Measurements from ENCODE around the gene SUDS3. TPM values are rescaled to one million over a fixed set of nuclear protein-coding genes. Genes with fewer than 3 reads are reported as not detected.

SUDS3 gene
- total RNA-seq, 1 experiment from 2014 or later: 42.8 TPM

DNA sequence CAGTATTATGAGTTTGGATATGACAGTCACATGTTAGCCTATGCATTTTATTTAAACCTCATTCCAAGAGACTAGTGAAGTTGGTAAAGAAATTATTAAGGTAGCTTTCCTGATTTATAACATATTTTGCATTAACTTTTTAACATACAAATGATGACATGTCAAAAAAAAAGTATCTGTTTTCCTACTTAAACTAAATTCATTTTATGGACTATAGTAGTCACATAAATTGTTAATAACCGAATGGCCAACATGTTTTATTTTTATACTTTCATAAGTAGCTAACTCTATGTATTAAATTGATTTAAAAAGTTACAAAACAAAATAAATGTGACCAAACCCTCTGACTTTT is 18.4 kb upstream of the SUDS3 start:
- Mint-ChIP-seq H3K9me3 (ENCODE audit: unreplicated experiment) (no peaks in the 10 kb centered on the region), H3K27me3 (ENCODE audit: insufficient read depth, unreplicated experiment) (no peaks in the 10 kb centered on the region), H3K36me3 (ENCODE audit: insufficient read depth, unreplicated experiment) (no peaks in the 10 kb centered on the region), H3K27ac (ENCODE audit: unreplicated experiment) (no peak overlapping the region), H3K4me1 (ENCODE audit: low read depth, unreplicated experiment) (peaks cover 17% of the 10 kb centered on the region), H3K4me3 (ENCODE audit: unreplicated experiment) (no peak overlapping the region)
- H3K9me3 ChIP-seq: no peaks in the 10 kb centered on the region
- H3K4me1 ChIP-seq: peaks cover 22% of the 10 kb centered on the region
- BruUV-seq (replicated peaks): no TSS peak
- POLR2A ChIA-PET: no interaction called here
- no peaks in the 10 kb centered on the region for H3K36me3 ChIP-seq (ENCODE audit: control insufficient read depth, insufficient read depth, low read length)
- intact Hi-C loops (cut with micrococcal nuclease; ENCODE audit: unreplicated experiment): no loop called here
- TF ChIP-seq, protein P1, sequence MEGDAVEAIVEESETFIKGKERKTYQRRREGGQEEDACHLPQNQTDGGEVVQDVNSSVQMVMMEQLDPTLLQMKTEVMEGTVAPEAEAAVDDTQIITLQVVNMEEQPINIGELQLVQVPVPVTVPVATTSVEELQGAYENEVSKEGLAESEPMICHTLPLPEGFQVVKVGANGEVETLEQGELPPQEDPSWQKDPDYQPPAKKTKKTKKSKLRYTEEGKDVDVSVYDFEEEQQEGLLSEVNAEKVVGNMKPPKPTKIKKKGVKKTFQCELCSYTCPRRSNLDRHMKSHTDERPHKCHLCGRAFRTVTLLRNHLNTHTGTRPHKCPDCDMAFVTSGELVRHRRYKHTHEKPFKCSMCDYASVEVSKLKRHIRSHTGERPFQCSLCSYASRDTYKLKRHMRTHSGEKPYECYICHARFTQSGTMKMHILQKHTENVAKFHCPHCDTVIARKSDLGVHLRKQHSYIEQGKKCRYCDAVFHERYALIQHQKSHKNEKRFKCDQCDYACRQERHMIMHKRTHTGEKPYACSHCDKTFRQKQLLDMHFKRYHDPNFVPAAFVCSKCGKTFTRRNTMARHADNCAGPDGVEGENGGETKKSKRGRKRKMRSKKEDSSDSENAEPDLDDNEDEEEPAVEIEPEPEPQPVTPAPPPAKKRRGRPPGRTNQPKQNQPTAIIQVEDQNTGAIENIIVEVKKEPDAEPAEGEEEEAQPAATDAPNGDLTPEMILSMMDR (IDR thresholded peaks at IDR 0.05; ENCODE audit: insufficient read depth in 1 of 2, low read depth in 1 of 2, low read length in 1 of 2, severe bottlenecking in 1 of 2, unreplicated experiment in 1 of 2): no peak
- no peaks in the 10 kb centered on the region for H3K27me3 ChIP-seq (replicated peaks; ENCODE audit: control insufficient read depth, insufficient read depth, low read length)
- no peak for DNase-seq
- CTCF ChIA-PET: interaction anchor here (1.9 kb wide), 1 partner anchor 18 kb away, joined by 7 read pairs; the partner anchor contains the start of gene SUDS3
- H3K4me3 ChIP-seq (ENCODE audit: low read depth, low read length): no peak overlapping the region

DNA sequence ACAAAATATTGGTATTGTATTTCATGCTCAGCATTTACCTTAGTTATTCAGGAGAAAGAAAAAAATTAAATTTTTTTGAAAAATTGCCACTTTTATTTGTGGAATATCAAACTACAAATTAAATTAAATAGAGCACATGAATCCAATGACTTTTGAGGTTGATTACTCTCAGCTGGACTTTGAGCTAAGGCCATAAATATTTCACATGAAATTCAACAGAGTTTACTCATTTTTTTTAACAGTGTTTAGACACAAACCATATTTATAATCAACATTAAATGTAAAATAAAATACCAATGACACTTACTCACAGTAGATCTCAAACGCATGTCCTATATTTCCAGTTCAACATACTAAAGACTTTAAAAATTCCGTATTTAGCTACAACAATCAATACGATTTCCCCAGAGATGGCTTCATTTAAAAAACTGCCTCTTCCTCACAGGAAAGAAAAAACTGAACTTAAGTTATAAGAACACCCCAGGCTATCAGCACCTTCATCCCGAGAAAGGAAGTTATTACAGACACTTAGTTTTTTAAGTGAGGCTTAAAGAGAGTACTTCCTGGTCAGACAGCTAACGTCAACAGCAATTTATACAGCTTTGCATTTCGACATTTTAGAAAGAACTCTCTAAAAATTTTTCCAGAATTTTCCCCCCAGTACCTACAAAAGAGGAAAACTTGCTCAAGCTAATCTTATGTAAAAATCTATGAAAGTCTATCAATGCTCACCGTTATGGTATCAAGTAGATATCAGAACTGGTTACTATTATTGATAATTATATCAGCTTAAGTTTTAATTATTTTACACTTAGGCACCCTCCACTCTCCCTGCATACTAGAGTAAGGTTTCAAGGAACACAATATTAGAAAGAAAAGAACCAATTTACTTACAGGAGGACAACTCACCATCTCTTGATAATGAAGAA is 17.5 kb upstream of the SUDS3 start:
- BruUV-seq (replicated peaks): no TSS peak
- Histone ChIP-seq H3K4me3 (ENCODE audit: low read depth, low read length) (no peak overlapping the region), H3K4me1 (peaks cover 22% of the 10 kb centered on the region), H3K27me3 (replicated peaks; ENCODE audit: control insufficient read depth, insufficient read depth, low read length) (no peaks in the 10 kb centered on the region), H3K9me3 (no peaks in the 10 kb centered on the region), H3K36me3 (ENCODE audit: control insufficient read depth, insufficient read depth, low read length) (no peaks in the 10 kb centered on the region)
- Mint-ChIP-seq H3K4me3 (ENCODE audit: unreplicated experiment) (peak overlapping the region; percentile 58), H3K4me1 (ENCODE audit: low read depth, unreplicated experiment) (peaks cover 17% of the 10 kb centered on the region), H3K27ac (ENCODE audit: unreplicated experiment) (no peak overlapping the region), H3K9me3 (ENCODE audit: unreplicated experiment) (no peaks in the 10 kb centered on the region), H3K36me3 (ENCODE audit: insufficient read depth, unreplicated experiment) (no peaks in the 10 kb centered on the region), H3K27me3 (ENCODE audit: insufficient read depth, unreplicated experiment) (no peaks in the 10 kb centered on the region)
- no peak for DNase-seq
- intact Hi-C loops (cut with micrococcal nuclease; ENCODE audit: unreplicated experiment): no loop called here
- TF ChIP-seq, protein P1 (IDR thresholded peaks at IDR 0.05; ENCODE audit: insufficient read depth in 1 of 2, low read depth in 1 of 2, low read length in 1 of 2, severe bottlenecking in 1 of 2, unreplicated experiment in 1 of 2): no peak
- POLR2A ChIA-PET: no interaction called here
- CTCF ChIA-PET: interaction anchor here (1.9 kb wide), 1 partner anchor 17 kb away, joined by 7 read pairs; the partner anchor contains the start of gene SUDS3

GRCh38 chr12:118359541-118359915 is 16.8 kb upstream of the SUDS3 start:
- CTCF ChIA-PET: interaction anchor here (1.9 kb wide), 1 partner anchor 17 kb away, joined by 7 read pairs; the partner anchor contains the start of gene SUDS3
- H3K27me3 Mint-ChIP-seq (ENCODE audit: insufficient read depth, unreplicated experiment): no peaks in the 10 kb centered on the region

More at GRCh38 chr12:118359541-118359915, 16.8 kb upstream of the SUDS3 start:
- Histone ChIP-seq H3K4me1 (peaks cover 22% of the 10 kb centered on the region), H3K36me3 (ENCODE audit: control insufficient read depth, insufficient read depth, low read length) (no peaks in the 10 kb centered on the region), H3K9me3 (no peaks in the 10 kb centered on the region), H3K27me3 (replicated peaks; ENCODE audit: control insufficient read depth, insufficient read depth, low read length) (no peaks in the 10 kb centered on the region), H3K4me3 (ENCODE audit: low read depth, low read length) (no peak overlapping the region)
- Mint-ChIP-seq H3K36me3 (ENCODE audit: insufficient read depth, unreplicated experiment) (no peaks in the 10 kb centered on the region), H3K4me1 (ENCODE audit: low read depth, unreplicated experiment) (peaks cover 17% of the 10 kb centered on the region), H3K27ac (ENCODE audit: unreplicated experiment) (no peak overlapping the region), H3K4me3 (ENCODE audit: unreplicated experiment) (no peak overlapping the region), H3K9me3 (ENCODE audit: unreplicated experiment) (no peaks in the 10 kb centered on the region)
- POLR2A ChIA-PET: no interaction called here
- intact Hi-C loops (cut with micrococcal nuclease; ENCODE audit: unreplicated experiment): no loop called here
- DNase-seq: no peak
- TF ChIP-seq, protein P1 (IDR thresholded peaks at IDR 0.05; ENCODE audit: insufficient read depth in 1 of 2, low read depth in 1 of 2, low read length in 1 of 2, severe bottlenecking in 1 of 2, unreplicated experiment in 1 of 2): no peak
- BruUV-seq (replicated peaks): no TSS peak
